Keratinocyte (primary cell): ENCODE results near the gene INPP4B. TPM values are rescaled to one million over a fixed set of nuclear protein-coding genes. Genes with fewer than 3 reads are reported as not detected.

Source experiments
- DNase-seq: peaks from one replicate; pipeline ENCODE4 v3.0.0-alpha.2; 2011; ENCODE audit warnings: low read depth, missing footprints, low spot score
- FAIRE-seq: peaks from 2 replicates; lab custom pipeline; 2011; peaks lifted over from hg19 to GRCh38; lab: Jason Lieb, UNC
- H2AFZ ChIP-seq: 2 replicates; pipeline ENCODE4 v1.6.0; 2012; ENCODE audit warnings: low read length, control low read depth, inconsistent platforms; ENCODE audit not compliant: control insufficient read depth
- H3K27ac ChIP-seq: 2 replicates; pipeline ENCODE4 v1.5.1; 2011; ENCODE audit warnings: low read length; ENCODE audit not compliant: control insufficient read depth, insufficient read depth
- H3K27me3 ChIP-seq: 3 replicates; pipeline ENCODE4 v1.6.0; 2011; ENCODE audit warnings: low read length; ENCODE audit not compliant: control insufficient read depth, insufficient read depth; ENCODE audit errors: extremely low read depth
- H3K36me3 ChIP-seq, 2 experiments: 2 replicates in 1 of 2; 3 replicates in 1 of 2; pipeline ENCODE4 v1.5.1; 2011; ENCODE audit warnings: low read length in 2 of 2, mild to moderate bottlenecking in 1 of 2; ENCODE audit not compliant: control insufficient read depth in 2 of 2, insufficient read depth in 2 of 2; ENCODE audit errors: extremely low read depth in 1 of 2
- H3K4me1 ChIP-seq: 3 replicates; pipeline ENCODE4 v1.5.1; 2011; ENCODE audit warnings: low read length; ENCODE audit not compliant: control insufficient read depth, insufficient read depth; ENCODE audit errors: extremely low read depth
- H3K4me2 ChIP-seq: 3 replicates; pipeline ENCODE4 v1.6.0; 2011; ENCODE audit warnings: low read depth, low read length; ENCODE audit not compliant: control insufficient read depth, insufficient read depth; ENCODE audit errors: extremely low read depth
- H3K4me3 ChIP-seq, 3 experiments: fragments of 200-600 bp in 1 of 3; sonication (generic) in 1 of 3; 2 replicates in 2 of 3; 3 replicates in 1 of 3; pipeline ENCODE4 v1.5.1; 2011 to 2016; ENCODE audit warnings: low read length in 3 of 3, mild to moderate bottlenecking in 3 of 3, control low read depth in 2 of 3, inconsistent platforms in 1 of 3, low read depth in 1 of 3, mixed read lengths in 1 of 3, mixed run types in 1 of 3, moderate library complexity in 1 of 3; ENCODE audit not compliant: control insufficient read depth in 2 of 3, insufficient read depth in 2 of 3; ENCODE audit errors: extremely low read depth in 1 of 3
- H3K79me2 ChIP-seq: 2 replicates; pipeline ENCODE4 v1.6.0; 2012; ENCODE audit warnings: low read length; ENCODE audit not compliant: control insufficient read depth, insufficient read depth
- H3K9ac ChIP-seq: 3 replicates; pipeline ENCODE4 v1.6.0; 2011; ENCODE audit warnings: low read length; ENCODE audit not compliant: control insufficient read depth, insufficient read depth; ENCODE audit errors: extremely low read depth
- H3K9me1 ChIP-seq: 3 replicates; pipeline ENCODE4 v1.6.0; 2011; ENCODE audit warnings: low read length; ENCODE audit not compliant: control insufficient read depth, insufficient read depth; ENCODE audit errors: extremely low read depth
- H3K9me3 ChIP-seq: 2 replicates; pipeline ENCODE4 v1.5.1; 2012; ENCODE audit warnings: low read depth, low read length; ENCODE audit not compliant: control insufficient read depth
- H4K20me1 ChIP-seq: 3 replicates; pipeline ENCODE4 v1.6.0; 2011; ENCODE audit warnings: low read length; ENCODE audit not compliant: control insufficient read depth, insufficient read depth; ENCODE audit errors: extremely low read depth
- EZH2 ChIP-seq: IDR thresholded peaks from one replicate; pipeline ENCODE4 v1.6.1; 2012; ENCODE audit warnings: inconsistent platforms, mild to moderate bottlenecking, low read length, moderate library complexity
- dilution Hi-C: fragments of 300-500 bp; cut with MboI; formaldehyde crosslinking; loops from one replicate; pipeline ENCODE4 v1.7.0; 2020; ENCODE audit warnings: low sequenced_read_pairs; ENCODE audit not compliant: extremely low pct_ligation_motif_present
- polyA plus RNA-seq, 5 experiments: library from polyadenylated mRNA; depleted of rRNA in 3 of 5; stranded (reverse) in 3 of 5; stranded (forward) in 1 of 5; unstranded in 1 of 5; fragments of >200 nt; gene quantifications; 1 replicate in 1 of 5; 2 replicates in 3 of 5; 3 replicates in 1 of 5; pipeline versions ENCODE4 v1.2.1 to v1.2.3, GENCODE V29; 2011 to 2012; ENCODE audit warnings: missing spikeins in 2 of 5, low read depth in 1 of 5, low replicate concordance in 1 of 5
- TF ChIP-seq, protein P1 (sequence below), 3 experiments: IDR thresholded peaks in 1 of 3; conservative IDR thresholded peaks in 1 of 3; optimal IDR thresholded peaks in 1 of 3; 2 replicates in 2 of 3; 3 replicates in 1 of 3; pipeline versions ENCODE3 to v1.5.1; 2011; ENCODE audit warnings: low read length in 3 of 3, mild to moderate bottlenecking in 3 of 3, moderate library complexity in 2 of 3, control low read depth in 1 of 3, inconsistent platforms in 1 of 3; ENCODE audit not compliant: insufficient read depth in 2 of 3; ENCODE audit errors: extremely low read depth in 1 of 3

INPP4B gene
- polyA plus RNA-seq, 1 donor (not counting 4 experiments of a cell fraction or from before 2014, with no cell fraction given), result 50.2 TPM

DNA sequence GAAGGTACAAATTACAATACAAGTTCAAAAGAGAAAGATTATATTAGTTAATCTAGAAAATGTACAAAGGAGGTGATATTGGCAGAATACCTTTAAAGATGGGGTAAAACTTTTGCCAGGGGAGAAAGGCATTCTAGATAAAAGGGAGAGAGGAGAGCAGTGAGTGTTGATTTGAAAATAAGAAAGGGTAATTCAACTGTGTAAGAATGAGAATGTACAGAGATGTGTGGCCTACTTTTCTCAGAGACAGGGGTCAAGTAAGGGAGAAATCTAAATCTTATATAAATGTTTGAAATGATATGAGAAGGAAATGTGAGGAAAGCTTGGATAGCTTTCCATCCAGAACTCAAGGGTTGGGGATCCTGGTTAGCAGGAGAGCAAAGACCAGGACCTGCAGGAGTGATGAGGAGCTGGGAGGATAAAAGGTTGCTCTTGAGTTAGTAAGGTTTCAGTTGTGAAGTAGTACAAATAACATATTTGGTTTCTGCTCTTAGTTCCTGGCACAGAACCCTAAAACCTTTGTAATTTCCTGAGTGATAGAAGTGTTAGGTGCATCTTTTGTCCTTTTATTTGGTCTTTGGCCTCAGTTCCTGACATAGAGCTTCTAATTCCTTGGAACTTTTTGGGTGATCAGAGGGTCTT is 489.9 kb downstream of the INPP4B start:
- Histone ChIP-seq H3K79me2 (peaks cover 99% of the 10 kb centered on the region), H3K36me3 (peaks cover 1 to 6% of the 10 kb centered on the region in 2 experiments), H4K20me1 (no peaks in the 10 kb centered on the region), H3K9ac (no peak overlapping the region), H3K4me1 (peaks cover 28% of the 10 kb centered on the region), H3K27me3 (no peaks in the 10 kb centered on the region), H3K9me3 (no peaks in the 10 kb centered on the region), H3K4me3 (no peak overlapping the region), H3K4me2 (no peak overlapping the region), H3K9me1 (peaks cover 2% of the 10 kb centered on the region), H2AFZ (no peak overlapping the region), H3K27ac (no peak overlapping the region)
- TF ChIP-seq, protein P1, sequence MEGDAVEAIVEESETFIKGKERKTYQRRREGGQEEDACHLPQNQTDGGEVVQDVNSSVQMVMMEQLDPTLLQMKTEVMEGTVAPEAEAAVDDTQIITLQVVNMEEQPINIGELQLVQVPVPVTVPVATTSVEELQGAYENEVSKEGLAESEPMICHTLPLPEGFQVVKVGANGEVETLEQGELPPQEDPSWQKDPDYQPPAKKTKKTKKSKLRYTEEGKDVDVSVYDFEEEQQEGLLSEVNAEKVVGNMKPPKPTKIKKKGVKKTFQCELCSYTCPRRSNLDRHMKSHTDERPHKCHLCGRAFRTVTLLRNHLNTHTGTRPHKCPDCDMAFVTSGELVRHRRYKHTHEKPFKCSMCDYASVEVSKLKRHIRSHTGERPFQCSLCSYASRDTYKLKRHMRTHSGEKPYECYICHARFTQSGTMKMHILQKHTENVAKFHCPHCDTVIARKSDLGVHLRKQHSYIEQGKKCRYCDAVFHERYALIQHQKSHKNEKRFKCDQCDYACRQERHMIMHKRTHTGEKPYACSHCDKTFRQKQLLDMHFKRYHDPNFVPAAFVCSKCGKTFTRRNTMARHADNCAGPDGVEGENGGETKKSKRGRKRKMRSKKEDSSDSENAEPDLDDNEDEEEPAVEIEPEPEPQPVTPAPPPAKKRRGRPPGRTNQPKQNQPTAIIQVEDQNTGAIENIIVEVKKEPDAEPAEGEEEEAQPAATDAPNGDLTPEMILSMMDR (optimal IDR thresholded peaks at IDR 0.05 in 1 of 3, IDR thresholded peaks at IDR 0.05 in 1 of 3, conservative IDR thresholded peaks at IDR 0.05 in 1 of 3; ENCODE audit: extremely low read depth in 1 of 3, insufficient read depth in 2 of 3, low read length in 3 of 3), result no peak
- TF ChIP-seq EZH2, result no peak
- DNase-seq (no peak), FAIRE-seq (no peak)
- dilution Hi-C loops, result no loop called here

- H3K9me3 ChIP-seq, result no peaks in the 10 kb centered on the region
- no peaks in the 10 kb centered on the region for H3K27me3 ChIP-seq
- no peak overlapping the region for H3K4me2 ChIP-seq
- H3K79me2 ChIP-seq, result peaks cover 99% of the 10 kb centered on the region
- H3K4me3 ChIP-seq, result no peak overlapping the region
- H4K20me1 ChIP-seq, result no peaks in the 10 kb centered on the region
- H3K4me1 ChIP-seq, result peaks cover 28% of the 10 kb centered on the region
- dilution Hi-C loops, result no loop called here
- TF ChIP-seq, protein P1 (optimal IDR thresholded peaks at IDR 0.05 in 1 of 3, IDR thresholded peaks at IDR 0.05 in 1 of 3, conservative IDR thresholded peaks at IDR 0.05 in 1 of 3; ENCODE audit: extremely low read depth in 1 of 3, insufficient read depth in 2 of 3, low read length in 3 of 3), result no peak
- no peak for TF ChIP-seq EZH2
- H3K36me3 ChIP-seq, result peaks cover 5 to 6% of the 10 kb centered on the region in 2 experiments
- DNase-seq (no peak), FAIRE-seq (no peak)
- no peak overlapping the region for H2AFZ ChIP-seq
- H3K9me1 ChIP-seq, result peaks cover 2% of the 10 kb centered on the region
- H3K27ac ChIP-seq, result no peak overlapping the region
- no peak overlapping the region for H3K9ac ChIP-seq
These were observed 490.6 kb downstream of the INPP4B start for GRCh38 chr4:142355421-142355930.
